D721Med (cell line): ENCODE data around the gene SLC25A19.

Source experiments
- DNase-seq: peaks from one replicate; pipeline ENCODE4 v3.0.0; 2011; ENCODE audit warnings: low spot score; ENCODE audit not compliant: insufficient read length
- FAIRE-seq: peaks from 2 replicates; lab custom pipeline; 2011; peaks lifted over from hg19 to GRCh38; lab: Jason Lieb, UNC
- CTCF ChIP-seq: IDR thresholded peaks from 2 replicates; pipeline ENCODE4 v1.5.1; 2012; ENCODE audit warnings: mild to moderate bottlenecking, control low read depth; ENCODE audit not compliant: insufficient read depth; ENCODE audit errors: missing control alignments

SLC25A19 gene

GRCh38 chr17:75242461-75243042 lies 46.7 kb downstream of the SLC25A19 start:
- DNase-seq = no peak
- no peak for FAIRE-seq
- TF ChIP-seq CTCF = no peak

- DNase-seq (no peak), FAIRE-seq (no peak)
Measured at GRCh38 chr17:75241996-75242460, 47.2 kb downstream of the SLC25A19 start.

GRCh38 chr17:75241502-75241901 lies 47.7 kb downstream of the SLC25A19 start:
- FAIRE-seq = no peak
- DNase-seq = no peak
- no peak for TF ChIP-seq CTCF

More at GRCh38 chr17:75241996-75242460, 47.2 kb downstream of the SLC25A19 start:
- TF ChIP-seq CTCF = no peak

- FAIRE-seq = no peak
- no peak for TF ChIP-seq CTCF
Measured at GRCh38 chr17:75241143-75241430, 48.1 kb downstream of the SLC25A19 start.

GRCh38 chr17:75240394-75241142 lies 48.7 kb downstream of the SLC25A19 start:
- TF ChIP-seq CTCF = peak; percentile 89
- DNase-seq = peak; percentile 49
- FAIRE-seq = no peak

More at GRCh38 chr17:75241143-75241430, 48.1 kb downstream of the SLC25A19 start:
- DNase-seq = no peak

- DNase-seq (no peak), FAIRE-seq (no peak)
- TF ChIP-seq CTCF = no peak
Measured at GRCh38 chr17:75239778-75240393, 49.3 kb downstream of the SLC25A19 start.

- DNase-seq (no peak), FAIRE-seq (no peak)
- no peak for TF ChIP-seq CTCF
Measured at GRCh38 chr17:75239214-75239613, 50.0 kb downstream of the SLC25A19 start.
